Choroid plexus epithelial cell (primary cell): Measurements from ENCODE around the gene P2RY6.

Experiments used
- DNase-seq: peaks from one replicate; pipeline ENCODE4 v3.0.0-alpha.2; 2010; ENCODE audit warnings: low read depth
- H3K4me3 ChIP-seq: 2 replicates; pipeline ENCODE4 v1.5.1; 2011; ENCODE audit warnings: low read depth, mild to moderate bottlenecking, control low read depth, low read length, moderate library complexity
- TF ChIP-seq, protein P1 (sequence below): conservative IDR thresholded peaks from 2 replicates; pipeline ENCODE4 v1.5.1; 2011; ENCODE audit warnings: low read depth, mild to moderate bottlenecking, control low read depth, inconsistent platforms, low read length, moderate library complexity

The P2RY6 gene

DNA sequence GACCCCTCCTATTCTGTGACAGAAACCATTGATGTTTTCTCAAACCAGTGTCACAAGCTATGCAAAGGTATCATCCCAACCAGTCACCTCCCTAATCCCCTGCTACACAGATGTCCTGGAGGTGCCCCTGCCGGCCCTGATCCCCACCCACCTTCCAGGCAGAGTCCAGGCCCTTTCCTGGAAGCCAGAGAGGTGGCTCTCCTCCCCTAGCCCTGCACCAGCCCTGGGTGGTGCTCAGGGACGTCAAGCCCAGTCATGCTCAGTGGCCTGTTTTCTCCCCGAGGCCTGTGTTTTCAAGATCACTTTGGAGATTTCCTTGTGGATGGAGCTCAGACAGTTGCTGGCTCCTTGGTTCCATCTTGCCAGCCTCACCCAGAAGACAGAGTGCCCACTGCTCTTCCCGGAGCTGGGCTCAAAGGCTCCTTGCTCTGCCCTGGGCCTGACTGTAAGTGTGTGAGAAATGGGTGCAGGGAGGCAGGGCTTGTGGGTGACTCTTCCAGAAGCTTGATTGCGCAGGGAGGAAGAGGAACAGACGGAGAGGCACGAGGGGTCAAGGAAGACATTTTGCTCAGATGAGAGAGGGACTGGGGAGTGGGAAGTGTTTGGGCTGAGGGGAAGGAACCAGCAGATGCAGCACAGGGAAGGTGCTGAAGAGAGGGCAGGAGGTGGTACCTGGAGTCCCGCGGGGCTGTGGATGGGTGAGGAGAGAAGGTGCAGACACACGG, 11.3 kb downstream of the P2RY6 start:
- TF ChIP-seq, protein P1, sequence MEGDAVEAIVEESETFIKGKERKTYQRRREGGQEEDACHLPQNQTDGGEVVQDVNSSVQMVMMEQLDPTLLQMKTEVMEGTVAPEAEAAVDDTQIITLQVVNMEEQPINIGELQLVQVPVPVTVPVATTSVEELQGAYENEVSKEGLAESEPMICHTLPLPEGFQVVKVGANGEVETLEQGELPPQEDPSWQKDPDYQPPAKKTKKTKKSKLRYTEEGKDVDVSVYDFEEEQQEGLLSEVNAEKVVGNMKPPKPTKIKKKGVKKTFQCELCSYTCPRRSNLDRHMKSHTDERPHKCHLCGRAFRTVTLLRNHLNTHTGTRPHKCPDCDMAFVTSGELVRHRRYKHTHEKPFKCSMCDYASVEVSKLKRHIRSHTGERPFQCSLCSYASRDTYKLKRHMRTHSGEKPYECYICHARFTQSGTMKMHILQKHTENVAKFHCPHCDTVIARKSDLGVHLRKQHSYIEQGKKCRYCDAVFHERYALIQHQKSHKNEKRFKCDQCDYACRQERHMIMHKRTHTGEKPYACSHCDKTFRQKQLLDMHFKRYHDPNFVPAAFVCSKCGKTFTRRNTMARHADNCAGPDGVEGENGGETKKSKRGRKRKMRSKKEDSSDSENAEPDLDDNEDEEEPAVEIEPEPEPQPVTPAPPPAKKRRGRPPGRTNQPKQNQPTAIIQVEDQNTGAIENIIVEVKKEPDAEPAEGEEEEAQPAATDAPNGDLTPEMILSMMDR: no peak
- DNase-seq: no peak
- H3K4me3 ChIP-seq: no peak overlapping the region

DNA sequence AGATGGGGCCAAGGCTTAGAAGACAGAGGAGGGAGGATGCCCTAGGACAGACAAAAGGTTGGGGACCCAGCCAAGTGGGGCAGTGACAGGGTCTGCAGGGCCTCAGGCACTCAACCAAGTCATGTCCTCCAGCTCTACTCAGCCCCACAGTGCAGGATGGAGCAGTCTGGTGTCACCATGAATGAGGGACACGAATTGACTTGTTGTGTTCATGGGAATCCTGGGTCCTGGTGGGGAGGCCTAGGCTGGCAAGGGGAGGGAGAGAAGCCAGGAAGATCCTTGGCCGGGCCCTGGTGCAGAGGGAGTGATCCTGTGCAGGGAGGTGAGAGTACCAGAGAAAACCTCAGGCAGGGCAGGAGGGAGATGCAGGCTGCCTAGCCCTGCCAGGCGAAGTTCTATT, 12.0 kb downstream of the P2RY6 start:
- H3K4me3 ChIP-seq: no peak overlapping the region
- TF ChIP-seq, protein P1: no peak
- no peak for DNase-seq

DNA sequence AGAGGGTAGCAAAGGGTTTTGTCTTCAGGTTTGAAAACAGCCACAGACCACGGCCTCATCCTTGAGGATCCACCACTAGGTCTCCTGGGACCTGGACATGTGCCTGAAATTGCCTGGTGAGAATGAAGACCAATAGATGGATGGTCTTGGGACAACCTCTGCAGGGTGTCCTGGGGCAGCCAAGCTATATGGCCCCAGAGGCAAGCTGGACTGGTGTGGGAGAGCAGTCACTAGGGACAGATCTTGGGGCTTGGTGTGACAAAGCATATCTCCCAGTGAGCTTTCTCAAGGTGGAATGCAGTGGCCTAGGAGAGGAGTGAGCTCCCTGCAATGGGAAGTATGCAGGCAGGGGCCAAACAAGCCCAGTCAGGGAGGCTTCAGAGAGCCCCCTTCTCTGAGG, 13.6 kb downstream of the P2RY6 start:
- TF ChIP-seq, protein P1: no peak
- DNase-seq: no peak
- no peak overlapping the region for H3K4me3 ChIP-seq

DNA sequence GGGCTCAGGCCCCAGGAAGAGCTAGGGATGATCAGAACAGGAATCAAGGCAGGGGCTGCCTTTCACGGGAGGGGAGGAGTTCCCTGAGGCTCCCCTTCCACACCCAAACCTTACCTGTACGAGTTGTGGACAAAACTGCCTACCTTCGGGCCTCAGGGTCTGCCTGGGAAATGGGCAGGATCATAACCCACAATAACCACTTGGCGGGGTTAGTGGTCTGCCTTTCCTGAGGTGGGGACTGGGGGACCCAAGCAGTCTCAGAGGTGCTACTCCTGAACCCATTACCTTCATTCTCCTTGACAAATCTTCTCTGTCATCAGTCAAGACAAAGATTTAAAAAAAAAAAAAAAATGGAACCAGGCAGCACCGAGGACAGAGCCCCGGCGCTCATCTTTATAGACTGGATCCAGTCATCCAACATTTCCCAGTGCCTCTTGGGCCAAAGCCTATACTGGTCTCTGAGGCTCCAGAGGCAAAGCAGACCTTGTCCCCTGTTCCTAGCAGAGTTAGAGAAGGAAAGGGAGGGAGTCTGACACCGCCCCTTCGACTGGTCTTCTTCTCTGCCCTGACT, 14.2 kb downstream of the P2RY6 start:
- DNase-seq: no peak
- TF ChIP-seq, protein P1: peak; percentile 14
- no peak overlapping the region for H3K4me3 ChIP-seq

DNA sequence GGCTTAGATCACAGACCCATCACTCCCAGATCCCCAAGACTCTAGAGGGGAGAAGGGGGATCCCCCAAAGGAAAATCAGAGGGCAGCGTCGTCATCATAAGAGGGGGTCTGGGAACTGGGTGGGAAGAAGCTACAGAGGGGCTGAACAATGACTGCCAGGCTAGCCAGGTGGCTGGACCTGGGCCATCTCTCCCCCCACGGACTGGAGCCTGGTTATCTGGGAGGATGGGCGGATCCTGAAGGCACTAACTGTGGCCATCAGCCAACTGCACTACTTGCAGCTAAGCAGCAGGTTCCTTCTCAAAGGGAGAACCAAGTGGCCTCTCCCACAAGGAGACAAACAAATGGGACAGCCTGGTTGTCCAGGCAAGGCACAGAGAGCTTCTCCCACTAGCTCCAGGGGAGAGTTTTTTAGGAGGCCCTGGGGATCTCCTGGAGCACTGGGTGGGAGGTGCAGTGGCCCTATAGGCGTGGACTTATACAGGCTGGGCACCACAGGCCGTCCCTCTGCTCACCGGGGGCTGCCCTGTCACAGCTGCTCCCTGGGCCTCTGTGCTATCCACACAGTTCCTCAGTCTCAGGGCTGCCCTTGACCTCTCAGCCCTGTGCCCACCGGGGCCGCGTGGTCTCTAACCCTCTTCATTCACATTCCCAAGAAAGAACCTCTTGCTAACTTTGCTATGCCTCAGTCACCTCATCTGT, 15.4 kb downstream of the P2RY6 start:
- DNase-seq: no peak
- TF ChIP-seq, protein P1: no peak
- H3K4me3 ChIP-seq: no peak overlapping the region

DNA sequence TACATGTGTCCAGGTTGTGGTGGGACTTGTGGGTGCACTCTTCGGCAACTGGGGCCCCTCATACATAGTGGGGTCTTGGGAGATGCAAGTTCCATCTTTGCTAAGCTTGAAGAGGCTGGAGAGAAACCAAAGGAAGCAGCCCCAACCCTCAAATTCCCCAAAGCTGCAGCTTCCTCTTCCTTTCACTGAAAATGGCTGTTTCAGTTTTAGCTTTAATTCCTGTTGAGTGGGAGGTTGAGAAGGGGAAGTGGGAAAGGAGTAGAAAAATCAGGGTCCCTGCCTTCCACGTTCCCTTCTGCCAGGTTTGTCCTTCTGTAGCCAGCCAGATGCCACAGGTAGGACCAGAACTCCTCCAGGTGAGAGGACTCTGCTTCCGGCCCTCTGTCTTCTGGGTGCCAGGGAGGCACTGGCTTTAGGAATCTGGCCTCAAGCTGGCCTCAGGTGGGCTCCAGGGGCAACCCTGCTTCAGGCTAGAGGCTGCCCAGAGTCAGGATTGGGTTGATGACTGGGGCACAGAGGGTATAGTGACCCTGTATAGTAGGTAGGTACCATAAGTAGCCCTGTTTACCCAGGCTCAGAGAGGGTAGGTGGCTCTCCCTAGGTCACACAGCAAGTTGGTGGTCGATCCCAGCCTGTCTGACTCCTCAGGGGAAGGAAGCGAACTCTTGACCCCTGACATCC, 16.2 kb downstream of the P2RY6 start:
- TF ChIP-seq, protein P1: no peak
- no peak overlapping the region for H3K4me3 ChIP-seq
- DNase-seq: no peak
